Fibroblast of lung (primary cell): ENCODE data around the gene TLCD2. TPM values are rescaled to one million over a fixed set of nuclear protein-coding genes. Genes with fewer than 3 reads are reported as not detected.

Experiments
- DNase-seq, 2 donors: peaks; one replicate each; pipeline versions ENCODE4 v3.0.0 to v3.0.0-alpha.2; 2010; ENCODE audit warnings: low read depth in 2 of 2
- H2AFZ ChIP-seq: 2 replicates; pipeline ENCODE4 v1.5.1; 2012; ENCODE audit warnings: low read length, control low read depth, inconsistent platforms
- H3K27ac ChIP-seq: 2 replicates; pipeline ENCODE4 v1.5.1; 2011; ENCODE audit warnings: low read length, control low read depth; ENCODE audit not compliant: insufficient read depth
- H3K27me3 ChIP-seq: 2 replicates; pipeline ENCODE4 v1.5.1; 2011; ENCODE audit warnings: mild to moderate bottlenecking, low read length; ENCODE audit not compliant: control insufficient read depth, insufficient read depth
- H3K36me3 ChIP-seq: 2 replicates; pipeline ENCODE4 v1.5.1; 2011; ENCODE audit warnings: low read length; ENCODE audit not compliant: control insufficient read depth, insufficient read depth
- H3K4me1 ChIP-seq: 2 replicates; pipeline ENCODE4 v1.5.1; 2011; ENCODE audit warnings: low read length; ENCODE audit not compliant: control insufficient read depth, insufficient read depth; ENCODE audit errors: extremely low read depth
- H3K4me2 ChIP-seq: 2 replicates; pipeline ENCODE4 v1.5.1; 2011; ENCODE audit warnings: low read length, control low read depth; ENCODE audit not compliant: insufficient read depth; ENCODE audit errors: extremely low read depth
- H3K4me3 ChIP-seq, 4 experiments: fragments of 200-600 bp in 1 of 4; sonication (generic) in 1 of 4; replicated peaks in 1 of 4; 2 replicates each; pipeline ENCODE4 v1.5.1; 2011 to 2016; ENCODE audit warnings: low read length in 4 of 4, low read depth in 3 of 4, mild to moderate bottlenecking in 3 of 4, control low read depth in 2 of 4, inconsistent platforms in 1 of 4, mixed read lengths in 1 of 4; ENCODE audit not compliant: insufficient read depth in 1 of 4; ENCODE audit errors: control extremely low read depth in 1 of 4
- H3K79me2 ChIP-seq: 2 replicates; pipeline ENCODE4 v1.5.1; 2012; ENCODE audit warnings: mild to moderate bottlenecking, low read length, inconsistent platforms; ENCODE audit not compliant: control insufficient read depth, insufficient read depth
- H3K9ac ChIP-seq: 2 replicates; pipeline ENCODE4 v1.5.1; 2011; ENCODE audit warnings: mild to moderate bottlenecking, low read length, control low read depth; ENCODE audit not compliant: insufficient read depth
- H3K9me3 ChIP-seq: 2 replicates; pipeline ENCODE4 v1.5.1; 2012; ENCODE audit warnings: low read depth, low read length; ENCODE audit not compliant: control insufficient read depth, insufficient read depth
- H4K20me1 ChIP-seq: 2 replicates; pipeline ENCODE4 v1.5.1; 2011; ENCODE audit warnings: low read length; ENCODE audit not compliant: control insufficient read depth, insufficient read depth; ENCODE audit errors: extremely low read depth
- CTCF ChIP-seq, 2 donors: IDR thresholded peaks in 1 of 2; conservative IDR thresholded peaks in 1 of 2; 1 replicate in 1 of 2; 2 replicates in 1 of 2; pipeline ENCODE4 v1.5.1; 2011 to 2012; ENCODE audit warnings: low read length in 2 of 2, control low read depth in 1 of 2, inconsistent platforms in 1 of 2, low read depth in 1 of 2, mild to moderate bottlenecking in 1 of 2
- EZH2 ChIP-seq: IDR thresholded peaks from 2 replicates; pipeline ENCODE4 v1.5.1; 2012; ENCODE audit warnings: low read length, control low read depth, mild to moderate bottlenecking; ENCODE audit errors: missing control alignments
- polyA plus RNA-seq, 2 donors: library from polyadenylated mRNA; depleted of rRNA in 1 of 2; stranded (reverse) in 1 of 2; unstranded in 1 of 2; fragments of >200 nt; gene quantifications; 2 replicates each; pipeline ENCODE4 v1.2.1, GENCODE V29; 2011 to 2012; ENCODE audit warnings: missing spikeins in 1 of 2
- total RNA-seq: library from RNA; depleted of rRNA; stranded (reverse); fragments of >200 nt; gene quantifications from 2 replicates; pipeline ENCODE4 v1.2.1, GENCODE V29; 2014

TLCD2 gene
- total and polyA plus RNA-seq, 2 donors (not counting 1 experiment from before 2014, with no cell fraction given): 7.1 to 9.7 TPM

- no peaks in the 10 kb centered on the region for H4K20me1 ChIP-seq
- no peaks in the 10 kb centered on the region for H3K4me1 ChIP-seq
- no peak overlapping the region for H3K4me2 ChIP-seq
- no peak overlapping the region for H3K9ac ChIP-seq
- no peaks in the 10 kb centered on the region for H3K9me3 ChIP-seq
- H2AFZ ChIP-seq: no peak overlapping the region
- no peaks in the 10 kb centered on the region for H3K27me3 ChIP-seq
- no peaks in the 10 kb centered on the region for H3K79me2 ChIP-seq
- no peak for DNase-seq
- no peak overlapping the region for H3K4me3 ChIP-seq
- H3K36me3 ChIP-seq: peaks cover 14% of the 10 kb centered on the region
- no peak overlapping the region for H3K27ac ChIP-seq
- TF ChIP-seq EZH2 (no peak), CTCF (conservative IDR thresholded peaks at IDR 0.05 in 1 of 2, IDR thresholded peaks at IDR 0.05 in 1 of 2; ENCODE audit: low read depth in 1 of 2, low read length in 2 of 2) (no peak)
These were observed 27.5 kb upstream of the TLCD2 start for GRCh38 chr17:1737531-1738291.

GRCh38 chr17:1736348-1737281 lies 26.4 kb upstream of the TLCD2 start:
- Histone ChIP-seq H3K9me3 (no peaks in the 10 kb centered on the region), H3K27ac (no peak overlapping the region), H3K27me3 (no peaks in the 10 kb centered on the region), H3K36me3 (peaks cover 16% of the 10 kb centered on the region), H4K20me1 (no peaks in the 10 kb centered on the region), H3K4me1 (no peaks in the 10 kb centered on the region), H3K4me3 (no peak overlapping the region), H3K79me2 (no peaks in the 10 kb centered on the region), H3K9ac (no peak overlapping the region), H3K4me2 (no peak overlapping the region), H2AFZ (no peak overlapping the region)
- TF ChIP-seq CTCF (conservative IDR thresholded peaks at IDR 0.05 in 1 of 2, IDR thresholded peaks at IDR 0.05 in 1 of 2; ENCODE audit: low read depth in 1 of 2, low read length in 2 of 2) (no peak), EZH2 (no peak)
- DNase-seq: peak; percentile 59 to 82

GRCh38 chr17:1735834-1736347 lies 25.7 kb upstream of the TLCD2 start:
- Histone ChIP-seq H4K20me1 (no peaks in the 10 kb centered on the region), H3K27ac (no peak overlapping the region), H3K27me3 (no peaks in the 10 kb centered on the region), H3K4me2 (no peak overlapping the region), H3K9me3 (no peaks in the 10 kb centered on the region), H3K4me1 (peaks cover 4% of the 10 kb centered on the region), H3K9ac (no peak overlapping the region), H2AFZ (no peak overlapping the region), H3K4me3 (no peak overlapping the region), H3K79me2 (no peaks in the 10 kb centered on the region), H3K36me3 (peaks cover 16% of the 10 kb centered on the region)
- no peak for TF ChIP-seq CTCF (conservative IDR thresholded peaks at IDR 0.05 in 1 of 2, IDR thresholded peaks at IDR 0.05 in 1 of 2; ENCODE audit: low read depth in 1 of 2, low read length in 2 of 2)
- TF ChIP-seq EZH2: no peak
- DNase-seq: no peak
